ENCODE measurements around the gene KBTBD8. TPM values are rescaled to one million over a fixed set of nuclear protein-coding genes. Genes with fewer than 3 reads are reported as not detected.

The KBTBD8 gene
- total and polyA plus RNA-seq, 8 donors = 1.1 to 3.6 (median 1.7) TPM

GRCh38 chr3:66956742-66957141, 41.4 kb upstream of the KBTBD8 start:
- H3K27ac ChIP-seq = no peak overlapping the region
- no peaks in the 10 kb centered on the region for H3K36me3 ChIP-seq
- DNase-seq (no peak), ATAC-seq (no peak)
- TF ChIP-seq CTCF (IDR thresholded peaks at IDR 0.05) = no peak
- H3K27me3 ChIP-seq = peaks cover 0 to 7% of the 10 kb centered on the region in 2 donors
- no peak overlapping the region for H3K4me3 ChIP-seq
- intact Hi-C loops (cut with DNase I) = no loop called here
- no peaks in the 10 kb centered on the region for H3K9me3 ChIP-seq
- H3K4me1 ChIP-seq = no peaks in the 10 kb centered on the region

GRCh38 chr3:66957367-66957766, 40.7 kb upstream of the KBTBD8 start:
- Histone ChIP-seq H3K27me3 (peaks cover 0 to 7% of the 10 kb centered on the region in 2 donors), H3K36me3 (no peaks in the 10 kb centered on the region), H3K27ac (no peak overlapping the region), H3K4me3 (no peak overlapping the region), H3K4me1 (no peaks in the 10 kb centered on the region), H3K9me3 (no peaks in the 10 kb centered on the region)
- no peak for TF ChIP-seq CTCF (IDR thresholded peaks at IDR 0.05)
- no peak for ATAC-seq
- DNase-seq = no peak
- intact Hi-C loops (cut with DNase I) = no loop called here

- Histone ChIP-seq H3K4me1 (no peaks in the 10 kb centered on the region), H3K27me3 (peaks cover 0 to 3% of the 10 kb centered on the region in 2 donors), H3K36me3 (no peaks in the 10 kb centered on the region), H3K27ac (no peak overlapping the region), H3K9me3 (no peaks in the 10 kb centered on the region), H3K4me3 (no peak overlapping the region)
- peak in 1 of 4 donors; percentile 4 for DNase-seq
- TF ChIP-seq CTCF (IDR thresholded peaks at IDR 0.05) = no peak
- ATAC-seq = no peak
- intact Hi-C loops (cut with DNase I) = no loop called here
These were observed 40.0 kb upstream of the KBTBD8 start for GRCh38 chr3:66958067-66958466.

- no peaks in the 10 kb centered on the region for H3K4me1 ChIP-seq
- H3K27ac ChIP-seq = no peak overlapping the region
- TF ChIP-seq CTCF (IDR thresholded peaks at IDR 0.05) = no peak
- H3K36me3 ChIP-seq = no peaks in the 10 kb centered on the region
- ATAC-seq (no peak), DNase-seq (no peak)
- intact Hi-C loops (cut with DNase I) = no loop called here
- H3K27me3 ChIP-seq = peaks cover 0 to 11% of the 10 kb centered on the region in 2 donors
- H3K4me3 ChIP-seq = no peak overlapping the region
- H3K9me3 ChIP-seq = no peaks in the 10 kb centered on the region
These were observed 35.4 kb upstream of the KBTBD8 start for GRCh38 chr3:66962664-66963063.

- no peak for TF ChIP-seq CTCF (IDR thresholded peaks at IDR 0.05)
- Histone ChIP-seq H3K4me1 (peaks cover 0 to 14% of the 10 kb centered on the region in 2 donors), H3K9me3 (no peaks in the 10 kb centered on the region), H3K36me3 (no peaks in the 10 kb centered on the region), H3K27me3 (peaks cover 0 to 6% of the 10 kb centered on the region in 2 donors), H3K4me3 (no peak overlapping the region), H3K27ac (no peak overlapping the region)
- DNase-seq = no peak
- no peak for ATAC-seq
- intact Hi-C loops (cut with DNase I) = no loop called here
These were observed 26.9 kb upstream of the KBTBD8 start for GRCh38 chr3:66971245-66971644.

All from left lung (tissue), 10 donors.